GM12801 (cell line): ENCODE data around the gene AREG.

Experiments
- CTCF ChIP-seq: IDR thresholded peaks from one replicate; pipeline ENCODE4 v1.5.1; 2011; ENCODE audit warnings: control low read depth; ENCODE audit not compliant: insufficient read length; ENCODE audit errors: extremely low read depth

AREG gene

GRCh38 chr4:74455361-74456055 is 10.6 kb downstream of the AREG start:
- TF ChIP-seq CTCF: no peak

GRCh38 chr4:74456056-74456744 is 11.3 kb downstream of the AREG start:
- no peak for TF ChIP-seq CTCF

- TF ChIP-seq CTCF: no peak
These were observed 12.0 kb downstream of the AREG start for GRCh38 chr4:74456849-74457395.

- no peak for TF ChIP-seq CTCF
These were observed 15.9 kb downstream of the AREG start for GRCh38 chr4:74460833-74461232.

- TF ChIP-seq CTCF: no peak
These were observed 18.2 kb downstream of the AREG start for GRCh38 chr4:74463123-74463522.

- no peak for TF ChIP-seq CTCF
These were observed 19.4 kb downstream of the AREG start for GRCh38 chr4:74464291-74464690.

- no peak for TF ChIP-seq CTCF
These were observed 21.3 kb downstream of the AREG start for GRCh38 chr4:74466242-74466641.
